ENCODE data around the gene NUP85. TPM values are rescaled to one million over a fixed set of nuclear protein-coding genes. Genes with fewer than 3 reads are reported as not detected.
"Not testable (repeated sequence)": the region's sequence is repeated elsewhere in the genome, so short reads cannot be mapped to it uniquely, and the experiment has no call there.

Gene NUP85
- total RNA-seq, 1 experiment from 2014 or later, result 95.6 TPM

- Histone ChIP-seq H2AFZ (ENCODE audit: low read length) (no peak overlapping the region), H3K9ac (ENCODE audit: low read length) (no peak overlapping the region), H3K36me3 (ENCODE audit: low read depth, low read length) (peaks cover 21% of the 10 kb centered on the region; the same call in 1 of the 2 replicates), H3K27me3 (ENCODE audit: low read length) (no peaks in the 10 kb centered on the region), H3K4me1 (ENCODE audit: insufficient read depth, low read length) (no peaks in the 10 kb centered on the region), H3K4me2 (ENCODE audit: low read length) (no peak overlapping the region), H3F3A (ENCODE audit: low read length, unreplicated experiment) (no peaks in the 10 kb centered on the region), H3K79me2 (ENCODE audit: low read length) (peaks cover 53% of the 10 kb centered on the region), H3K9me2 (replicated peaks; ENCODE audit: low read length) (no peaks in the 10 kb centered on the region), H3K27ac (ENCODE audit: low read length) (no peak overlapping the region), H3K4me3 (ENCODE audit: low read length) (no peak overlapping the region), H4K20me1 (ENCODE audit: low read length) (no peaks in the 10 kb centered on the region), H3K9me3 (ENCODE audit: low read length) (no peaks in the 10 kb centered on the region)
- intact Hi-C loops (cut with micrococcal nuclease), result no loop called here
- POLR2A ChIA-PET (ENCODE audit: unreplicated experiment), result no interaction called here
- ATAC-seq, result no peak
- TF ChIP-seq EZH2phosphoT487 (IDR thresholded peaks at IDR 0.05; ENCODE audit: borderline replicate concordance, low read length) (no peak), CTCF (conservative IDR thresholded peaks at IDR 0.05; ENCODE audit: low read depth, low read length) (no peak), EZH2 (IDR thresholded peaks at IDR 0.05; ENCODE audit: low read length, unreplicated experiment) (no peak)
- CTCF ChIA-PET, result no interaction called here
- no peak for DNase-seq
- no TSS peak for BruUV-seq (replicated peaks)
These were observed 44.6 kb downstream of the NUP85 start for GRCh38 chr17:75250009-75250471.

- TF ChIP-seq CTCF (conservative IDR thresholded peaks at IDR 0.05; ENCODE audit: low read depth, low read length), result no peak
- no peak for TF ChIP-seq EZH2phosphoT487 (IDR thresholded peaks at IDR 0.05; ENCODE audit: borderline replicate concordance, low read length)
- no peak for TF ChIP-seq EZH2 (IDR thresholded peaks at IDR 0.05; ENCODE audit: low read length, unreplicated experiment)
- no peak overlapping the region for H3K27ac ChIP-seq (ENCODE audit: low read length)
- no TSS peak for BruUV-seq (replicated peaks)
- no peaks in the 10 kb centered on the region for H3F3A ChIP-seq (ENCODE audit: low read length, unreplicated experiment)
- 0 out of 2 replicates have a peak, but pooled peaks cover 4% of the 10 kb centered on the region for H3K36me3 ChIP-seq (ENCODE audit: low read depth, low read length)
- H4K20me1 ChIP-seq (ENCODE audit: low read length), result no peaks in the 10 kb centered on the region
- H3K27me3 ChIP-seq (ENCODE audit: low read length), result no peaks in the 10 kb centered on the region
- ATAC-seq (no peak), DNase-seq (no peak)
- intact Hi-C loops (cut with micrococcal nuclease), result no loop called here
- no peak overlapping the region for H3K4me3 ChIP-seq (ENCODE audit: low read length)
- peaks cover 58% of the 10 kb centered on the region for H3K79me2 ChIP-seq (ENCODE audit: low read length)
- H3K9me3 ChIP-seq (ENCODE audit: low read length), result no peaks in the 10 kb centered on the region
- POLR2A ChIA-PET (ENCODE audit: unreplicated experiment), result no interaction called here
- no peak overlapping the region for H3K4me2 ChIP-seq (ENCODE audit: low read length)
- no peaks in the 10 kb centered on the region for H3K4me1 ChIP-seq (ENCODE audit: insufficient read depth, low read length)
- CTCF ChIA-PET, result no interaction called here
- no peaks in the 10 kb centered on the region for H3K9me2 ChIP-seq (replicated peaks; ENCODE audit: low read length)
- H3K9ac ChIP-seq (ENCODE audit: low read length), result no peak overlapping the region
- no peak overlapping the region for H2AFZ ChIP-seq (ENCODE audit: low read length)
These were observed 46.7 kb downstream of the NUP85 start for GRCh38 chr17:75252039-75252816.

GRCh38 chr17:75255954-75256698 lies 50.6 kb downstream of the NUP85 start:
- H3K9me3 ChIP-seq (ENCODE audit: low read length); ATAC-seq; H3K27me3 ChIP-seq (ENCODE audit: low read length); POLR2A ChIA-PET (ENCODE audit: unreplicated experiment); BruUV-seq (replicated peaks); H3K36me3 ChIP-seq (ENCODE audit: low read depth, low read length); H4K20me1 ChIP-seq (ENCODE audit: low read length); H3K4me3 ChIP-seq (ENCODE audit: low read length); intact Hi-C loops (cut with micrococcal nuclease); H3K4me2 ChIP-seq (ENCODE audit: low read length); H3K27ac ChIP-seq (ENCODE audit: low read length); CTCF ChIA-PET; H3K9ac ChIP-seq (ENCODE audit: low read length); DNase-seq; H2AFZ ChIP-seq (ENCODE audit: low read length); H3K9me2 ChIP-seq (replicated peaks; ENCODE audit: low read length); H3F3A ChIP-seq (ENCODE audit: low read length, unreplicated experiment): not testable (repeated sequence)
- H3K4me1 ChIP-seq (ENCODE audit: insufficient read depth, low read length), result peaks cover 14% of the 10 kb centered on the region; the same call in 1 of the 2 replicates
- H3K79me2 ChIP-seq (ENCODE audit: low read length), result peaks cover 62% of the 10 kb centered on the region

GRCh38 chr17:75257228-75257627 lies 51.7 kb downstream of the NUP85 start:
- ATAC-seq; H4K20me1 ChIP-seq (ENCODE audit: low read length); H3K9ac ChIP-seq (ENCODE audit: low read length); H3K9me3 ChIP-seq (ENCODE audit: low read length); POLR2A ChIA-PET (ENCODE audit: unreplicated experiment); CTCF ChIA-PET; H3K4me3 ChIP-seq (ENCODE audit: low read length); H3F3A ChIP-seq (ENCODE audit: low read length, unreplicated experiment); H3K36me3 ChIP-seq (ENCODE audit: low read depth, low read length); intact Hi-C loops (cut with micrococcal nuclease); DNase-seq; H3K4me2 ChIP-seq (ENCODE audit: low read length); H3K9me2 ChIP-seq (replicated peaks; ENCODE audit: low read length); H3K27me3 ChIP-seq (ENCODE audit: low read length); BruUV-seq (replicated peaks); H3K27ac ChIP-seq (ENCODE audit: low read length); H2AFZ ChIP-seq (ENCODE audit: low read length): not testable (repeated sequence)
- peaks cover 58% of the 10 kb centered on the region for H3K79me2 ChIP-seq (ENCODE audit: low read length)
- peaks cover 14% of the 10 kb centered on the region; the same call in 1 of the 2 replicates for H3K4me1 ChIP-seq (ENCODE audit: insufficient read depth, low read length)
